ENCODE measurements around the gene AP2A1.

DNA sequence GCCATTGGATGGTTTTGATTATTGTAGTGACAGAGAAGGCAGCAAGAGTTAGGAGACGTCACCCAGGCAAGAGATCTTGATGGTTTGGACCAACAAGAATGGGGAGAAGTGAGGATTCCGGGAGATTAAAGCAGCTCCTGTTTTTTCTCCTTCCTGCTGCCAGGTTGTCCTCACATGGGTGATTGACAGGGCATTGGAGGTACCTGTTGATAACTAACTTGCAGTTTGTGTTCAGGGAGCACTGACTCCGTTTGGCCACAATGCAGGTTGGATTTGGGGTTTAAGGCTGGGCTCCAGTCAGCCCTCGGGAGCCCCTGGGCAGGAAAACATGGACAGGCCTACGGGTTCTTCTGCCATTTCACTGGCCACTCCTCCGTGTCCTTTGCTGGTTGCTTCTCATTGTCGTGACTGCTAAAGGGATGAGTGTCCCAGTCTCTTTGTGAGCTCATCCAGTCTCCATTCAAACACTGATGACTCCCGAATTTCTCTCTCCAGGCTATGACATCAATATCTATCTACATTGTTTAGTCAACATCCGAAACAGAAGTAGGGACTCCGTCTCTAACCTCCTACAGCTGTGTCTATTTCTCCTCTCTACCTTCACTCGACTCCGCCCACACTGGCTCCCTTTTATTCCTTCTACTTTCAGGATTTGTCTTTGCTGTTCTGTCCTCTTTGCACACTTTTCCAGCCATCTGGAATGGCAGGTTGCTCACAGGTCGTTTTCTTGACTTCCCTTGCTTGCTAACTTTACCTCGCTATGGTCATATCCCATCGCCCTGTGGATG is 82.8 kb downstream of the AP2A1 start:
- TF ChIP-seq POLR2A (IDR thresholded peaks at IDR 0.05; ENCODE audit: low read depth, low read length): no peak
- no peak for TF ChIP-seq TAF1 (IDR thresholded peaks at IDR 0.05; ENCODE audit: borderline replicate concordance, low read depth, low read length)

All from GM12892 (cell line).